ENCODE data around the gene AKAP6.
"Not testable (repeated sequence)": the region's sequence is repeated elsewhere in the genome, so short reads cannot be mapped to it uniquely, and the experiment has no call there.

The AKAP6 gene

GRCh38 chr14:32435411-32435810 lies 106.3 kb downstream of the AKAP6 start:
- DNase-seq (ENCODE audit: low read depth in 1 of 2, low spot score in 1 of 2) = no peak

- no peak for DNase-seq (ENCODE audit: low read depth in 1 of 2, low spot score in 1 of 2)
Observed at GRCh38 chr14:32436993-32437392, 107.9 kb downstream of the AKAP6 start.

GRCh38 chr14:32438517-32438916 lies 109.4 kb downstream of the AKAP6 start:
- DNase-seq (ENCODE audit: low read depth in 1 of 2, low spot score in 1 of 2) = no peak

- no peak for DNase-seq (ENCODE audit: low read depth in 1 of 2, low spot score in 1 of 2)
Observed at GRCh38 chr14:32443890-32444661, 115.0 kb downstream of the AKAP6 start.

- DNase-seq (ENCODE audit: low read depth in 1 of 2, low spot score in 1 of 2) = no peak
Observed at GRCh38 chr14:32447371-32447770, 118.3 kb downstream of the AKAP6 start.

- no peak for DNase-seq (ENCODE audit: low read depth in 1 of 2, low spot score in 1 of 2)
Observed at GRCh38 chr14:32449648-32450047, 120.5 kb downstream of the AKAP6 start.

- no peak for DNase-seq (ENCODE audit: low read depth in 1 of 2, low spot score in 1 of 2)
Observed at GRCh38 chr14:32450919-32451675, 122.0 kb downstream of the AKAP6 start.

- DNase-seq (ENCODE audit: low read depth in 1 of 2, low spot score in 1 of 2) = no peak
Observed at GRCh38 chr14:32453857-32454810, 125.0 kb downstream of the AKAP6 start.

- DNase-seq (ENCODE audit: low read depth in 1 of 2, low spot score in 1 of 2) = no peak
Observed at GRCh38 chr14:32457213-32457920, 128.3 kb downstream of the AKAP6 start.

- DNase-seq (ENCODE audit: low read depth in 1 of 2, low spot score in 1 of 2) = no peak
Observed at GRCh38 chr14:32458720-32459119, 129.6 kb downstream of the AKAP6 start.

- DNase-seq (ENCODE audit: low read depth in 1 of 2, low spot score in 1 of 2) = no peak
Observed at GRCh38 chr14:32460267-32460666, 131.2 kb downstream of the AKAP6 start.

- DNase-seq (ENCODE audit: low read depth in 1 of 2, low spot score in 1 of 2) = not testable (repeated sequence)
Observed at GRCh38 chr14:32462553-32462952, 133.5 kb downstream of the AKAP6 start.

GRCh38 chr14:32468955-32469354 lies 139.9 kb downstream of the AKAP6 start:
- no peak for DNase-seq (ENCODE audit: low read depth in 1 of 2, low spot score in 1 of 2)

GRCh38 chr14:32469388-32470160 lies 140.5 kb downstream of the AKAP6 start:
- no peak for DNase-seq (ENCODE audit: low read depth in 1 of 2, low spot score in 1 of 2)

GRCh38 chr14:32470161-32470715 lies 141.1 kb downstream of the AKAP6 start:
- no peak for DNase-seq (ENCODE audit: low read depth in 1 of 2, low spot score in 1 of 2)

- DNase-seq (ENCODE audit: low read depth in 1 of 2, low spot score in 1 of 2) = no peak
Observed at GRCh38 chr14:32471181-32471580, 142.1 kb downstream of the AKAP6 start.

GRCh38 chr14:32472076-32472475 lies 143.0 kb downstream of the AKAP6 start:
- DNase-seq (ENCODE audit: low read depth in 1 of 2, low spot score in 1 of 2) = no peak

GRCh38 chr14:32472512-32473463 lies 143.7 kb downstream of the AKAP6 start:
- DNase-seq (ENCODE audit: low read depth in 1 of 2, low spot score in 1 of 2) = no peak

- DNase-seq (ENCODE audit: low read depth in 1 of 2, low spot score in 1 of 2) = no peak
Observed at GRCh38 chr14:32473464-32473855, 144.4 kb downstream of the AKAP6 start.
